Gastroesophageal sphincter (tissue), 3 donors: ENCODE results near the gene PHACTR1.

ENCODE experiments used
- CTCF ChIP-seq, 4 experiments: fragments of 200-600 bp in 2 of 4; fragments of 450-650 bp in 2 of 4; sonication (generic) in 1 of 4; IDR thresholded peaks; one replicate each; pipeline ENCODE4 v1.5.1; 2017 to 2019; ENCODE audit warnings: antibody characterized with exemption in 4 of 4, mild to moderate bottlenecking in 2 of 4, moderate library complexity in 2 of 4
- POLR2A ChIP-seq, 2 donors: fragments of 450-650 bp; IDR thresholded peaks; one replicate each; pipeline ENCODE4 v1.6.1; 2017; ENCODE audit warnings: antibody characterized with exemption in 2 of 2, mild to moderate bottlenecking in 2 of 2, moderate library complexity in 1 of 2

GRCh38 chr6:13094781-13095425, 378.3 kb downstream of the PHACTR1 start:
- TF ChIP-seq POLR2A (IDR thresholded peaks at IDR 0.05): no peak
- TF ChIP-seq CTCF (IDR thresholded peaks at IDR 0.05): no peak
